Psoas muscle (tissue), 8 donors: ENCODE data around the gene MUC13. TPM values are rescaled to one million over a fixed set of nuclear protein-coding genes. Genes with fewer than 3 reads are reported as not detected.

Experiments used
- ATAC-seq, 4 donors: fragments of 200-7000 bp; cut with Tn5 transposase; one replicate each; pipeline ENCODE4 v1.9.1; 2020; ENCODE audit warnings: moderate library complexity in 3 of 4, mild to moderate bottlenecking in 2 of 4
- DNase-seq, 2 donors: peaks; one replicate each; pipeline ENCODE4 v3.0.0-alpha.2; 2020
- H3K27ac ChIP-seq: fragments of 200-600 bp; one replicate; pipeline ENCODE4 v1.8.0; 2022
- H3K27me3 ChIP-seq, 3 donors: fragments of 200-600 bp in 1 of 3; one replicate each; pipeline versions ENCODE4 v1.6.1 to v1.8.0; 2013 to 2022; ENCODE audit warnings: low read length in 2 of 3, mild to moderate bottlenecking in 2 of 3, moderate library complexity in 1 of 3; ENCODE audit not compliant: insufficient read depth in 3 of 3
- H3K36me3 ChIP-seq, 2 donors: fragments of 200-600 bp in 1 of 2; one replicate each; pipeline versions ENCODE4 v1.6.1 to v1.8.0; 2013 to 2022; ENCODE audit warnings: low read depth in 1 of 2, mild to moderate bottlenecking in 1 of 2, moderate library complexity in 1 of 2; ENCODE audit not compliant: insufficient read depth in 1 of 2
- H3K4me1 ChIP-seq: fragments of 200-600 bp; one replicate; pipeline ENCODE4 v1.8.0; 2022
- H3K4me3 ChIP-seq: fragments of 200-600 bp; one replicate; pipeline ENCODE4 v1.8.0; 2022; ENCODE audit warnings: mild to moderate bottlenecking
- H3K9me3 ChIP-seq: fragments of 200-600 bp; one replicate; pipeline ENCODE4 v1.8.0; 2022
- WGBS, 3 donors: extraction: QIAGEN DNeasy Blood & Tissue Kit; methylation state at CpG; one replicate each; pipeline versions ENCODE4 v1.1.6 to v1.1.7; 2013; 5-methylcytosine and 5-hydroxymethylcytosine counted together
- intact Hi-C, 2 donors: fragments of 100-400 bp; cut with DNase I; formaldehyde crosslinking; loops; one replicate each; pipeline versions ENCODE4 v1.11.0 to v1.14.2; 2022
- long read RNA-seq, 2 donors: library from polyadenylated mRNA; unstranded; transcript quantifications; one replicate each; pipeline ENCODE4 v2.0.0, GENCODE V29; 2021
- polyA plus RNA-seq, 3 donors: library from polyadenylated mRNA; stranded (reverse); fragments of 200-250 nt; gene quantifications; one replicate each; pipeline ENCODE4 v1.2.3, GENCODE V29; 2013
- total RNA-seq, 4 donors: library from RNA; stranded (reverse); fragmentation: NEBNext Ultra II Directional in 2 of 4; extraction: Animal tissue kit (Norgen Biotek cat#: 25700) in 2 of 4; gene quantifications; one replicate each; pipeline versions ENCODE4 v1.2.1 to v1.2.4, GENCODE V29; 2021 to 2023
- TF ChIP-seq, protein P1 (sequence below): fragments of 200-600 bp; IDR thresholded peaks from one replicate; pipeline ENCODE4 v1.8.0; 2022; ENCODE audit warnings: antibody characterized with exemption
- donor health status: healthy with polysubstance abuse.
- donor health status: DM: no; HTN: no; CAD: no; lungs with moderate emphysema.
- donor health status: Bipolar disorder and iron deficiency.
- donor health status: healthy.
- donor health status: DM: yes; HTN: yes; CAD: no.
- donor health status: DM: no; HTN: no; CAD: no.
- donor health status: DM: no; HTN: no; CAD: no.
- donor health status: DM: yes; HTN: yes; CAD: no.

The MUC13 gene
- total RNA-seq = under 1 TPM in 1 of 4 donors, not detected in 3; 0.13 TPM
- under 1 TPM in 2 of 3 donors, not detected in 1; 0.12 to 0.16 TPM for polyA plus RNA-seq
- long read RNA-seq, donor 1 = 0 reads
- long read RNA-seq, donor 2 = 0 reads

- Histone ChIP-seq H3K4me3 (no peak within 1 kb of the TSS), H3K36me3 (no peaks in the 10 kb centered on the region), H3K27ac (no peak within 1 kb of the TSS), H3K4me1 (peaks cover 7% of the 10 kb centered on the region), H3K27me3 (no peaks in the 10 kb centered on the region), H3K9me3 (no peaks in the 10 kb centered on the region)
- no peak for ATAC-seq
- 88 to 93% (median 89%) methylated on average over 5 of the region's 5 CpGs for WGBS, 3 donors
- TF ChIP-seq, protein P1, sequence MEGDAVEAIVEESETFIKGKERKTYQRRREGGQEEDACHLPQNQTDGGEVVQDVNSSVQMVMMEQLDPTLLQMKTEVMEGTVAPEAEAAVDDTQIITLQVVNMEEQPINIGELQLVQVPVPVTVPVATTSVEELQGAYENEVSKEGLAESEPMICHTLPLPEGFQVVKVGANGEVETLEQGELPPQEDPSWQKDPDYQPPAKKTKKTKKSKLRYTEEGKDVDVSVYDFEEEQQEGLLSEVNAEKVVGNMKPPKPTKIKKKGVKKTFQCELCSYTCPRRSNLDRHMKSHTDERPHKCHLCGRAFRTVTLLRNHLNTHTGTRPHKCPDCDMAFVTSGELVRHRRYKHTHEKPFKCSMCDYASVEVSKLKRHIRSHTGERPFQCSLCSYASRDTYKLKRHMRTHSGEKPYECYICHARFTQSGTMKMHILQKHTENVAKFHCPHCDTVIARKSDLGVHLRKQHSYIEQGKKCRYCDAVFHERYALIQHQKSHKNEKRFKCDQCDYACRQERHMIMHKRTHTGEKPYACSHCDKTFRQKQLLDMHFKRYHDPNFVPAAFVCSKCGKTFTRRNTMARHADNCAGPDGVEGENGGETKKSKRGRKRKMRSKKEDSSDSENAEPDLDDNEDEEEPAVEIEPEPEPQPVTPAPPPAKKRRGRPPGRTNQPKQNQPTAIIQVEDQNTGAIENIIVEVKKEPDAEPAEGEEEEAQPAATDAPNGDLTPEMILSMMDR = no peak
- intact Hi-C loops = no loop called here
- no peak for DNase-seq
Measured at GRCh38 chr3:124934577-124934976, at the start of gene MUC13. Gene MUC13 (minus strand): TSS chr3:124934751. CDS start chr3:124934712, 39 bp downstream.

- no peaks in the 10 kb centered on the region for H3K27me3 ChIP-seq
- WGBS, 3 donors = 83 to 86% (median 85%) methylated on average over 2 of the region's 2 CpGs
- no peak overlapping the region for H3K4me3 ChIP-seq
- no peaks in the 10 kb centered on the region for H3K9me3 ChIP-seq
- no peak overlapping the region for H3K27ac ChIP-seq
- TF ChIP-seq, protein P1 = no peak
- no peak for DNase-seq
- peaks cover 0 to 17% of the 10 kb centered on the region in 2 donors for H3K36me3 ChIP-seq
- no peaks in the 10 kb centered on the region for H3K4me1 ChIP-seq
- ATAC-seq = no peak
- intact Hi-C loops = no loop called here
Measured at GRCh38 chr3:124982855-124983254, 48.3 kb upstream of the MUC13 start.

GRCh38 chr3:124981472-124981871 is 46.9 kb upstream of the MUC13 start:
- H3K36me3 ChIP-seq = peaks cover 0 to 26% of the 10 kb centered on the region in 2 donors
- intact Hi-C loops = no loop called here
- no peak overlapping the region for H3K27ac ChIP-seq
- H3K27me3 ChIP-seq = no peaks in the 10 kb centered on the region
- TF ChIP-seq, protein P1 = no peak
- WGBS, 3 donors = 55 to 78% (median 71%) methylated on average over 5 of the region's 5 CpGs
- H3K4me3 ChIP-seq = no peak overlapping the region
- DNase-seq = no peak
- no peaks in the 10 kb centered on the region for H3K9me3 ChIP-seq
- no peak for ATAC-seq
- no peaks in the 10 kb centered on the region for H3K4me1 ChIP-seq

GRCh38 chr3:124978627-124979026 is 44.1 kb upstream of the MUC13 start:
- peaks cover 2 to 45% of the 10 kb centered on the region in 2 donors for H3K36me3 ChIP-seq
- H3K27me3 ChIP-seq = no peaks in the 10 kb centered on the region
- H3K4me1 ChIP-seq = no peaks in the 10 kb centered on the region
- intact Hi-C loops = no loop called here
- DNase-seq = no peak
- H3K4me3 ChIP-seq = no peak overlapping the region
- ATAC-seq = no peak
- H3K27ac ChIP-seq = no peak overlapping the region
- H3K9me3 ChIP-seq = no peaks in the 10 kb centered on the region
- 96 to 99% (median 98%) methylated on average over 7 of the region's 7 CpGs for WGBS, 3 donors
- TF ChIP-seq, protein P1 = no peak

- TF ChIP-seq, protein P1 = no peak
- WGBS, 3 donors = 87 to 92% (median 89%) methylated on average over 6 of the region's 6 CpGs
- Histone ChIP-seq H3K9me3 (no peaks in the 10 kb centered on the region), H3K4me3 (no peak overlapping the region), H3K36me3 (peaks cover 2 to 64% of the 10 kb centered on the region in 2 donors), H3K27me3 (no peaks in the 10 kb centered on the region), H3K27ac (no peak overlapping the region), H3K4me1 (no peaks in the 10 kb centered on the region)
- ATAC-seq = no peak
- no peak for DNase-seq
- intact Hi-C loops = no loop called here
Measured at GRCh38 chr3:124976383-124976782, 41.8 kb upstream of the MUC13 start.
